Measurements from ENCODE around the gene KCNJ15. TPM values are rescaled to one million over a fixed set of nuclear protein-coding genes. Genes with fewer than 3 reads are reported as not detected.

KCNJ15 gene
- total and polyA plus RNA-seq, 2 donors (not counting 1 experiment from before 2014, with no cell fraction given) = 0.44 to 0.83 TPM

DNA sequence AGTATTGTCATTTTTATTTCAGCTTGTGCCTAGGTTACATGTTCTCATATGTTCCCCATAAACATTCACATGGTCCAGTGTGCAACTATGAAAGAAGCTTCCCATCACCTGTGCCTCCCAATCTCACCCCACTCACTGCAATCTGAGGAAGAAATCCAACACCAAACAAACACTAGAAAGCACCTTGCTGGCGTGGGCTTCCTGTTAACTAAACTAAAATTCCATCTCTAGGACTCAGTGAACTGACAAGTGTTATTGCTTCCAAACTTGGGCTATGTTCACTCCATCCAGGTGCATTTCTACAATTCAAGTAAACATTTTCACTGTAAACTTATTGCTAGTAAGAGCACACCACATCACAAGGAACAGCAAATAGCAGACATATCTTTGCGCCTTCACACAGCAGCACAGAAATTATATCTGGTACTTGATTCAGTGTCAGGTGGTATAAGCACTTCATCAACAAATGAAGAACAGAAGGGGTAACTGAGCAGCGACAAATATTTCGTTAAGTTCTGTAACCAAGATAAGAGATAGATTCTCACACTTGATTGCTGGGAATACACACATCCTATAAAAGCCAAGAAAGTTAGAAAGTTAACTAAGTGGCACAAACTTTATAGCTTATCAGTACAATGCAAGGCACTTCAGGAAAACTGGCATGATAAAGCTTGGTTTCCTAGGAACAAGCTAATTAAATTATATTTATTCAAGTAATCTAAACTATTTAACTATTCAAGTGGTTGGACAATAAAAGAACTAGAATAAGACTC is 8.9 kb upstream of the KCNJ15 start:
- Histone ChIP-seq H2AFZ (ENCODE audit: low read length) (no peak overlapping the region), H3K27ac (ENCODE audit: insufficient read depth, low read length) (no peak overlapping the region), H3K9me3 (ENCODE audit: control insufficient read depth, insufficient read depth, low read depth, low read length) (no peaks in the 10 kb centered on the region), H3K4me2 (ENCODE audit: extremely low read depth, insufficient read depth, low read length) (no peak overlapping the region), H4K20me1 (ENCODE audit: control insufficient read depth, extremely low read depth, insufficient read depth, low read length) (no peaks in the 10 kb centered on the region), H3K9ac (ENCODE audit: insufficient read depth, low read length) (no peak overlapping the region), H3K4me1 (ENCODE audit: control insufficient read depth, extremely low read depth, insufficient read depth, low read length) (peaks cover 2% of the 10 kb centered on the region), H3K36me3 (ENCODE audit: control insufficient read depth, insufficient read depth, low read length) (no peaks in the 10 kb centered on the region), H3K4me3 (replicated peaks in 1 of 4; ENCODE audit: control extremely low read depth in 1 of 4, insufficient read depth in 1 of 4, low read depth in 3 of 4, low read length in 4 of 4) (no peak overlapping the region), H3K27me3 (ENCODE audit: control insufficient read depth, insufficient read depth, low read length) (no peaks in the 10 kb centered on the region), H3K79me2 (ENCODE audit: control insufficient read depth, insufficient read depth, low read length) (no peaks in the 10 kb centered on the region)
- DNase-seq (ENCODE audit: low read depth in 2 of 2) = no peak
- TF ChIP-seq, protein P1, sequence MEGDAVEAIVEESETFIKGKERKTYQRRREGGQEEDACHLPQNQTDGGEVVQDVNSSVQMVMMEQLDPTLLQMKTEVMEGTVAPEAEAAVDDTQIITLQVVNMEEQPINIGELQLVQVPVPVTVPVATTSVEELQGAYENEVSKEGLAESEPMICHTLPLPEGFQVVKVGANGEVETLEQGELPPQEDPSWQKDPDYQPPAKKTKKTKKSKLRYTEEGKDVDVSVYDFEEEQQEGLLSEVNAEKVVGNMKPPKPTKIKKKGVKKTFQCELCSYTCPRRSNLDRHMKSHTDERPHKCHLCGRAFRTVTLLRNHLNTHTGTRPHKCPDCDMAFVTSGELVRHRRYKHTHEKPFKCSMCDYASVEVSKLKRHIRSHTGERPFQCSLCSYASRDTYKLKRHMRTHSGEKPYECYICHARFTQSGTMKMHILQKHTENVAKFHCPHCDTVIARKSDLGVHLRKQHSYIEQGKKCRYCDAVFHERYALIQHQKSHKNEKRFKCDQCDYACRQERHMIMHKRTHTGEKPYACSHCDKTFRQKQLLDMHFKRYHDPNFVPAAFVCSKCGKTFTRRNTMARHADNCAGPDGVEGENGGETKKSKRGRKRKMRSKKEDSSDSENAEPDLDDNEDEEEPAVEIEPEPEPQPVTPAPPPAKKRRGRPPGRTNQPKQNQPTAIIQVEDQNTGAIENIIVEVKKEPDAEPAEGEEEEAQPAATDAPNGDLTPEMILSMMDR (conservative IDR thresholded peaks at IDR 0.05 in 1 of 2, IDR thresholded peaks at IDR 0.05 in 1 of 2; ENCODE audit: low read depth in 1 of 2, low read length in 2 of 2) = no peak
- TF ChIP-seq EZH2 (IDR thresholded peaks at IDR 0.05; ENCODE audit: low read length, missing control alignments) = no peak

DNA sequence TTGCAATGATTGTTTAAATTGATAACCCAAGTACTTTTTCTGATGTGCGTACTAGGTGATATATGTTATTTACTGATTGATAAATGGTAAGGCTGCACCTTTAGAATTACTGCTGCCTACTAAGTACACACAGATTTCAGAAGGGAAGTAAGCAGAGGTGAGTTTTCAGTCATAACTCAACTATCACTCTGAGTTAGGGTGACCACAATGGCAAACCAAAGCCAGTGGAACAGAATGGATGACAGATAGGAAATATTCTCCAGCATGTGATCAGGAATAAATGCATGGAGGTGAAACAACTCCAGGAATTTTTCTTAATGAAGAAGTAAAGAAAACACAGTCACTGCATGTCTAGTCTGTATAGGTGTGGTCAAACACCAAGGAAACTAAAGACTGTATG is 7.5 kb upstream of the KCNJ15 start:
- Histone ChIP-seq H3K36me3 (ENCODE audit: control insufficient read depth, insufficient read depth, low read length) (no peaks in the 10 kb centered on the region), H3K9me3 (ENCODE audit: control insufficient read depth, insufficient read depth, low read depth, low read length) (no peaks in the 10 kb centered on the region), H4K20me1 (ENCODE audit: control insufficient read depth, extremely low read depth, insufficient read depth, low read length) (no peaks in the 10 kb centered on the region), H3K4me1 (ENCODE audit: control insufficient read depth, extremely low read depth, insufficient read depth, low read length) (peaks cover 2% of the 10 kb centered on the region), H3K9ac (ENCODE audit: insufficient read depth, low read length) (no peak overlapping the region), H3K27me3 (ENCODE audit: control insufficient read depth, insufficient read depth, low read length) (no peaks in the 10 kb centered on the region), H3K79me2 (ENCODE audit: control insufficient read depth, insufficient read depth, low read length) (no peaks in the 10 kb centered on the region), H3K27ac (ENCODE audit: insufficient read depth, low read length) (no peak overlapping the region), H3K4me3 (replicated peaks in 1 of 4; ENCODE audit: control extremely low read depth in 1 of 4, insufficient read depth in 1 of 4, low read depth in 3 of 4, low read length in 4 of 4) (no peak overlapping the region), H3K4me2 (ENCODE audit: extremely low read depth, insufficient read depth, low read length) (no peak overlapping the region), H2AFZ (ENCODE audit: low read length) (no peak overlapping the region)
- no peak for DNase-seq (ENCODE audit: low read depth in 2 of 2)
- TF ChIP-seq EZH2 (IDR thresholded peaks at IDR 0.05; ENCODE audit: low read length, missing control alignments) = no peak
- TF ChIP-seq, protein P1 (conservative IDR thresholded peaks at IDR 0.05 in 1 of 2, IDR thresholded peaks at IDR 0.05 in 1 of 2; ENCODE audit: low read depth in 1 of 2, low read length in 2 of 2) = no peak

DNA sequence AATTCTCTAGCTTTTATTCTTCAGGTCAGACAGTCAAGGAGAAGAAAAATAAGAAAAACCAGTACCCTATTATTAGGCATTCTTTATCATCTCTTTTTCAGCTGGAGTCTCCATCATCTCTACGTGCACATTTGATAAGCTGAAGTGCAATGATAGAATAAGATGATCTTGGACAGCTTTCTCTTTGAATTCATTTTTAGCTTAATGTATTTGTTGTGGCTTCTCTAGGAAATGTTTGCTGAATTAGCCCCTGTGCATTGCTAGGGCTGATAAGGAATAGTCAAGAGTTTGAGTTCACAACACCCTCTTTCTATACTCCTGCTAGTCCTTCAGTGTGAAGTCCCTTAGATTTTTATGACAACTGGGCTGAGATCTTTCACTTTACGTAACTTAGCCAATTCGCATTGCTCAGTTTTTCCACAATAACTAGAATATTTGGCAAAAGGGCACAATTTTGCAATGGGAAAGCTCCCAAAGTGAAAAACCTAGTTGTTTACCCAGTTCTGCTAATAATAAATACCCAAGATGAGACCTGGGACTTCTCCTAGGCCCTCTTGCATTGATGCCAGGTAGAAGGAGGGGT is 7.0 kb upstream of the KCNJ15 start:
- no peak overlapping the region for H3K4me2 ChIP-seq (ENCODE audit: extremely low read depth, insufficient read depth, low read length)
- no peaks in the 10 kb centered on the region for H3K27me3 ChIP-seq (ENCODE audit: control insufficient read depth, insufficient read depth, low read length)
- no peaks in the 10 kb centered on the region for H3K79me2 ChIP-seq (ENCODE audit: control insufficient read depth, insufficient read depth, low read length)
- no peak for DNase-seq (ENCODE audit: low read depth in 2 of 2)
- H3K36me3 ChIP-seq (ENCODE audit: control insufficient read depth, insufficient read depth, low read length) = no peaks in the 10 kb centered on the region
- TF ChIP-seq, protein P1 (conservative IDR thresholded peaks at IDR 0.05 in 1 of 2, IDR thresholded peaks at IDR 0.05 in 1 of 2; ENCODE audit: low read depth in 1 of 2, low read length in 2 of 2) = no peak
- TF ChIP-seq EZH2 (IDR thresholded peaks at IDR 0.05; ENCODE audit: low read length, missing control alignments) = no peak
- no peaks in the 10 kb centered on the region for H3K9me3 ChIP-seq (ENCODE audit: control insufficient read depth, insufficient read depth, low read depth, low read length)
- H3K9ac ChIP-seq (ENCODE audit: insufficient read depth, low read length) = no peak overlapping the region
- no peaks in the 10 kb centered on the region for H3K4me1 ChIP-seq (ENCODE audit: control insufficient read depth, extremely low read depth, insufficient read depth, low read length)
- no peak overlapping the region for H3K4me3 ChIP-seq (replicated peaks in 1 of 4; ENCODE audit: control extremely low read depth in 1 of 4, insufficient read depth in 1 of 4, low read depth in 3 of 4, low read length in 4 of 4)
- H3K27ac ChIP-seq (ENCODE audit: insufficient read depth, low read length) = no peak overlapping the region
- no peak overlapping the region for H2AFZ ChIP-seq (ENCODE audit: low read length)
- no peaks in the 10 kb centered on the region for H4K20me1 ChIP-seq (ENCODE audit: control insufficient read depth, extremely low read depth, insufficient read depth, low read length)
